GM19467 (cell line): Measurements from ENCODE around the gene TOMM40L.

Experiments used
- ATAC-seq: cut with Tn5 transposase; IDR thresholded peaks from one replicate; pipeline ENCODE4 v1.9.1; 2021; ENCODE audit warnings: mild to moderate bottlenecking, moderate library complexity; ENCODE audit not compliant: unreplicated experiment

Gene TOMM40L

DNA sequence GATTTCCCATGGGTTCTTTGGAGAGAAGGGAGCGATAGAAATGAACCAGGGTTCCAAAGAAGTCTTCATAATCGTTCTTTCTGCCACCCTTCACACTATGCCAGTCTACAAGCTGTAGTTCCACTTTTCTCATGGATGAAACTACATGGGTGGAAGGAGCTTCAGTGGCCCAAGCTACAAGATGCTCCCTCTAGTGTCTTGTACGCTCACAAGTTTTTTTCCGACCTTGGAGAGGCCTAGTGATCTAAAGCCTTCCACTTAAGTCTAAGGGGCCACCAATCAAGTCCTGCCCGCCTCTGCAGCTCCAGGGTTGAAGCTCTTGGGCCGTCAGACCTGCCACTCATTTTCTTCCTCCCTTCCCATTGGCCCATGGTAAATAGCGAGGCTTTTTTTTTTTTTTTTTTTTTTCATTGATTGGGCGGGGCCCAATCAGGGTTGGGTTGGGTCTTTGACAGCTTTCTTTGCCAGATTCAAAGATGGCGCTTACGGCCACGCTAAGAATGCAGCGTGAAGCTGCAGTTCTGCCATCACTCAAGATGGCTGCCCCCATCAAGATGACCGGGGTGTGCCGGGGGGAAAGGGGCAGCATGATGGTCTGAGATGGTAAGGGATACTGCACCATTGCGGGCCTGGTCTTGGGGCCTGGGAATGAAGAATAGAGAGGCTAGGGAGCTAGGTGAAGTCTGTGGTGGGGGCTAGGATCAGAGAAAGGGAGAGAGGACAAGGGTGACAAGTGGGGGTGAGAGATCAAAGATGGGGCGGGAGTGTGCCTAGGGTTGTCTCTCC is at the start of gene TOMM40L:
TSS of gene TOMM40L (plus strand) at position 527 of the 786 bp plus-strand sequence. CDS start 430 bp downstream, outside the sequence.
- peak; percentile 94 for ATAC-seq

DNA sequence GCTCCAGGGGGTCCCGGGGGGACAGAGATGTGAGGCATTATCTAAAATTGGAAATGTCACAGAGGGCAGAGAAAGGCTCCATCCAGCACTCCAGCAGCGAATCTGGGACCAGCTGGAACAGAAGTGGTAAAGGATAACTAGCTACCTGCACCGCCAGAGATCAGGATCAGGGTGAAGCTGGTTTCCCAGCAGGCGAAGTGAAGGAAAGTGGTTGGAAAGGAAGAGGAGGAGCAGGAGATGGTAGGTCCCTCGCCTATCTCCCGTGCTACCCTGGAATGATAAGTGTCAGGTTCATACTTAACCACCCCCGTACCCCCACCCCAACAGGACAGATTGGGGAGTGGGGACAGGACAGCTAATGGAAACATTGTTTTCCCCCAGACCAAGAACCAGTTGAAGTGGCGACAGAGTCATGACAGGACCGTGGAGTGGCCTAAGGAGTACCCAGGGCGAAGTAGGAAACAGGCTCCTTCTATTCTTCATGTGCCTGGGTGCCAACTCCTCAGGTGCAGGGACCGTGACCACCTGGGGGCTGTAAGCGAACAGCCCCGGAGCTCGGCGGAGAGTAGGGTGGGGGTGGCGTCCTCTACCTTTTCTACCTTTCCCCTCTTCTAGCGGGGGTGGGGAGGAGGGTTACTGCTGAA is 49.3 kb upstream of the TOMM40L start:
- ATAC-seq: no peak

DNA sequence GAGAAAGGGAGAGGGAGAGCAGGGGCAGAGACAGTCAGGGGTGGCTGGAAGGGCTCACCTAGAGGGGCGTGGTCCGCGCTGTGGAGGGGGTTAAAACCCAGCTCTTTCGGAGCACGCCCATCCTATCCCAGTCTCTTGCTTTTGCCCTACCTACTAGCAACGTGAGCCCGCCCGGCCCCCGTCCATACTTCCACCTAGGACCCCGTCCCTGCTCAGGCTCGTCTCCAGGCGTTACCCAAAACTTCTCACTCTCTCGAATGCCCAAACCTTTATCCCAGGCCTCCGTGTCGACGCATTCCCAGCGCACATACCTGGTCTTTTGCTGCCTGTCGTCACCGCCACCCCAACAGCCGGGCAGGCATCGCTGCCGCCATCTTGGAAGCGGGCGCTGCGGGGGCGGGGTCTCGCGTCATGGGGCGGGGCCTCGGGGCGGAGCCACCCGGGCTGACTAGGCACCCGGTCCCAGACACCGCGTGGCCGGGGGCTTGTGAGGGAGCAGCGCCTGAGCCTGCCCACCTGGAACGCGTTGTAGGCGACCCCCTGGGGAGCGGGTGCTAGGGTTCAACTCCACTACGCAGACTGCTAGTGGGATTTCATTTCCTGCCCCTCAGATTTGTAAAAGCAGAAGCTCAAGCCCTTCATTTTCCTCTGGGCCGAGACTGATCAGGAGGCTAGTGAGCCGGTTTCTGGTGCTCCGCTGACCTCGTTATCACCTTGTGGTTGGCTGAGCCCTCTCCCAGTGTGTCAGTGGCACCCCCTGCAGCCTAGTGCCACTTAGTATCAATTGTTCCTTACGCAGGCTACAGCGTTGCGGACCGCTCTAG is 48.5 kb upstream of the TOMM40L start, which contains the start of gene B4GALT3:
TSS of gene B4GALT3 (minus strand) at position 396 of the 824 bp plus-strand sequence. CDS start 1,447 bp downstream, outside the sequence.
- peak; percentile 60 for ATAC-seq

DNA sequence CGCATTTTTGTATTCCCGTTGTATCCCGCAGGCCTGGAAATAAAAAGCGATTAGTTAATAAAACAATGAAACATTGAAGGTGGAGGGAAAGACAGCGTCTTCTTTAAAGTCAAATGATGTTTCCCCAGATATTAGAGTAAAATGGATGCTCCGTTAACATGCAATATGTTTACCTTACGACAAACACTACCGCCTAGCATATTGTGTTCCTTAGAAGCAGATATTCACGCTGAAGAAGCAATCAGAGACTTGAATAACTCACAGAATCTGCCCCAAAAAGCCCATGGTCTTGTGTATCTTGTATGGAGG is 48.0 kb upstream of the TOMM40L start:
- no peak for ATAC-seq

DNA sequence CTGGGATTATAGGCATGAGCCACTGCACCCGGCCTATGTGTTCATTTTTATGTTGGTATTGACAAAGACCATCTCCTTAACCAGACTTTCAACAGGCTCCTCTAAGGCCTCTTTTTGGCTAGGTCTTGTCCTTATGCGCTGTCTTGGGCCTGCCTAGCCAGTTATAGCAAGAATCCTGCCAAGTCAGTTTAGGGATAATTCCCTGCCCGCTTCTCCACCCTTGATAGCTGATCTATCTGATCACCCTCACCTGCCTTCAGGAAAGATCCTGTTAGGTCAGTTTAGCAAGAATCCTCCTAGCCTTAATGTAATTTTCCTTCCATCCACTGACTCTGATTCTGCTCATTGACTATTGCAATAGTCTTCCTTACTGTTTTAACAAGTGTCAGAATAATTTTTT is 46.2 kb upstream of the TOMM40L start:
- no peak for ATAC-seq

DNA sequence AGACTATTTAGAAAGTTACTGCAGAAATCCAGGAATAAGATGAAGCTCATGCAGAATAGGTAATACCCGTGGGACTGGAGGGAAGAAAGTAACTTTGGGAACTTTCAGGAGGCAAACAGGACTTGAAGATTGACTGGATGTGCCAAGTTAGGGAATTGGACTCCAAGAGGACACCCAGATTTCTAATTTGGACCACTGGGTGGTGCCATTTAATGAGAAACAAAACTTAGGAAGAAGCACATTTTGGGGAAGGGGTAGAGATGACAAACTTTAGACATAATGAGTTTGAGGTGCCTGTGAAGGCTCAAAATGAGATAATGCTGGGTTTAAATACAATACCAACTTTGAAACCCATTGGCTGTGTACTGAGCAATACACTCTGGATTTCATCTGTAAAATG is 45.2 kb upstream of the TOMM40L start:
- ATAC-seq: no peak

DNA sequence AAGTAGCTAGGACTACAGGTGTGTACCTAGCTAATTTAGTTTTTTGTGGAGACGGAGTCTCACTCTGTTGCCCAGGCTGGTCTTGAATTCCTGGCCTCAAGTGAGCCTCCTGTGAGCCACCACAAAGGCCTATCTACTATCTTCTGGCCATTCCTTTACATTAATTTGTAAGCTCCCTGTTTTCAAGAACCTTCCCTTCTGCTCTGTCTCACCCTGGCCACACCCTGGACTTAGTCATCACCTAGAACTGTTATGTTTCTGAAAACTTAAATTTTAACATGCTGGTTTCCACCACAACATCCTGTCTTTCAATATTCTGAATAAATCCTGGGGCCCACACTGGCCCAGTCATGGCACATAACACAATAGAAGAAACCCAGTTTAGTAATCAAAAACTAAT is 43.6 kb upstream of the TOMM40L start:
- no peak for ATAC-seq

DNA sequence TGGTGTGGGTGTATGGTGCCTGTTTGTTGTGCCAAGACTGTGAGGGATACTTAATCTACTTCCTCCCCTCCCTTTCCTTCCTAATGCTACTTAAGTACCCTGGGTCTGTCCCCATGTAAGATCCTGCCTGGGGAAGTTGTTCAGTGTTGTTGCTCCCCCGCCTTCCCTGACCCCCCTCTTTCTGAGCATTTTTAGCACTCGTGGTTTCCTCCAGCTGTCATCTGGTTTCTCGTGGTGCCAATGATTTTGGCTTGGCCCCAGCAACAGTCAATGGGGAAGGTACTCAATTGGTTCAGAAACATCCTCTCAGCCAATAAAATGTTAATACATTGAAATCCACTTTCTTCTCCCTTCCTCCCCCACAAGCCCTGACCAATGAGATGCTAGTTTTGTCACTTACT is 40.6 kb upstream of the TOMM40L start:
- peak; percentile 44 for ATAC-seq

DNA sequence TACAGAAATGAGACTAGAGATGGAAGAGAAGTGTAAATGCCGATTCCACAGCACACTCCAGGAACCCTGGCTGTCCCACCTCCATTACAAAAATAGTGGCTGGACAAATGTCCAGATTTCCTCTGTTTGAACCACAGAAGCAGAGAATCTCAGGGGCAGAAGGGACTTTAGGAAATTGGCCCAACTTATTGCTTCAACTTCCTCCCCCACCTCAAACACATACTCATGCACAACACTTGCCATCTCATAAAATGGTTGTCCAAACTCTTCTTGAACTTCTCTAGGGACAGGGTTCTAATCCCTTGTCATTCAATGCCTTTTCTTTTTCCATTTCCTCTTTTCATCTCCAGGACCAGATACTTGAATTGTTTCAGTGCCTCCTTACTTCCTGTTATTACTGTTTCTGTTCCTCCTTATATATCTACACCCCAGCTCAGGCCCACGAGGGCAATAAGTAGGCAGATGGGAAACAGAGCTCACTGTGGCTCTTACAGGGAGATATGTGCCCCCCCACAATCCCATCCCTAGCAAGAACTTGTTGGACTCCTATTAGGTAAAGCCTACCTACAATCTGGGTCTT is 40.0 kb upstream of the TOMM40L start:
- peak; percentile 14 for ATAC-seq

DNA sequence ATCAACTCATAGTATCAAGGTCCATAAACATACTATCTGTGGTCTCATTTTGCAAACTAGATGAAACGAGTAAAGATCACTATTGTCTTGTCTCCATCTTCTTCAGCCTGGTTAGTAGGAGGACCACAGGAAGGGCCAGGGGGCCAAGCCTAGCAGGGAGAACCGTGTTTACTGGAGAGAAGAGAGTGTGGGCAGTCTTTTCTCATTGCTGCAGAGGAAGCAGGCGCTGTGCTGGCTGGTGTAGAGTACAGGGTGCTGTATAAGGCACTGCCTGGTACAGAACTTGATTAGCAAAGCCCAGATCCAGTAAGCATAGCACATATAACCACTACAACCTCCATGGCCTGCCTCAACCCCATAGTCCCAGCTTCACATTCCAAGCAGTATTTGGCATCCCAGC is 38.5 kb upstream of the TOMM40L start:
- ATAC-seq: no peak

DNA sequence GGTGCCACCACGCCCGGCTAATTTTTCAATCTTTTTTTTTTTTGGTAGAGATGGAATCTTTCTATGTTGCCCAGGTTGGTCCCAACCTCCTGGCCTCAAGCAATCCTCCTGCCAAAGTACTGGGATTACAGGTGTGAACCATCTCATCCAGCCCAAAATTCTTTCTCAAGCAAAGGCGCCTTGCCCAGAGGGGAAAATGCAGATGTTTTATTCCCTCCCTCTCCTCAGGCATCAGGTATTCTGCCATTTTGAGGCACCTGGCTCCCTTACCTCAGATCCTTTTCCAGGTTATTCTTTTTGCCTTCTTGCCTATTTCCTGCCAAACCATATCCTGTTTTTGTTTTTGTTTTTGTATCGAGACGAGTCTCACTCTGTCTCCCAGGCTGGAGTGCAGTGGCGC is 37.5 kb upstream of the TOMM40L start:
- ATAC-seq: no peak

DNA sequence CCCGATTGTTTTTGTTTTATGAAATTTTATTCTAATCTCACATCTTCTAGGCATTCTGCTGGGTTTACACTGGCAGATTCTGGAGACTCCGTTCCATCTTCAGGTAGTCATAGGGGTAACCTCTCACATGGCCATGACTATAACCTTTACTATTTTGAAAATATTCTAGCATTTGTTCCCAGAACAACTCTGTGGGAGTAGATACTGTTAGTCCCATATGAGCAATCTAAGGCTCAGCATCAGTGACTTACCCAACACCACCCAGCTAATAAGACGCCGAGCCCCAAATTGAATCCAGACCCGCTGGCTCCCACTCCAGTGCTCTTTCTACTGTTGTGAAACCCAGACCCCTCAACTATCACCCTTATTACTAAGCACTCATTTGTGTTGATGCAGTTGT is 36.8 kb upstream of the TOMM40L start:
- no peak for ATAC-seq

DNA sequence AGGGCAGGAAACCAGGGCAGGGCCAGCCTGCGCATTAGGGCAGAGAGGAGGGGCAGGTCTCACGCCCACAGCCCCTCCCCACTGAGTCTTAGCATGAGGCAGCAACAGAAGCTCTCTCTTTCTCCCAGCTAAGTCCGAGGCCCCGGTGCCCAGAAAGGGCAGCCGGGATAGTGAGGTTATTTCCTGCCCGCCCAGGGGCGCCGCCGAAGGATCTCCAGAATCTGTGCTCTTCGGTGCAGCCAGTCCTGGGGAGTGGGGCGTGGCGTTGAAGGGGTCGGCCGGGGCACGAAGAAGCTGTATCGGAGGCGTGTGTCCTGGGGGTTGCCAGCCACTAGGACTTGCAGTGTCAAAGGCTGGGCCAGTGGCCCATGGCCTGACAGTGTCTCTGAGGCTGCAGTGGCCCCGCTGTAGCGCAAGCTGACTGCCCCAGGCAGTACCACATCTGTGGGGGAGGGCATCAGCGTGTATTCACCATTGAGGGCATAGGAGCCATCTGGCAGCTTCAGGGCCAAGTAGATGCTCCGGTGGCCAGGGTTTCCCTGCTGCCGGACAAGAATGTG is 34.8 kb upstream of the TOMM40L start:
- no peak for ATAC-seq

DNA sequence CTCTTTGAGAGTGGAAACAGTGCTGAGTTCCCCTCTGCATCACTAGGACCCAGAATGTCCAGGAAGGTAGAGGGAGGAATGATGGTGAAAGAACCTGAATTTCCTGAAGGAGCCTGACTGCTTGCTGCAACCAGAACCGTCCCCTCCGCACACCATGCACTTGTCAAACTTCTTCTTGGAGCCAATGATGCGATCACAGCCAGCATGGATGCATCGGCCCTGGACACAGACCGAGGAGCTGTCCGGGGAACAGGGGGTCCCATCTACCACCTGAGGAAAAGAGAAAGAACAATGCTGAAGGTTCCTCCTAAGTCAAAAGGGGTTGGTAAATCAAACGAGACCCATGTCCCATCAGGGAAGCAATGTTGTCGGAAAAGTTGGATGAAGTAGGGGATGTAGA is 33.9 kb upstream of the TOMM40L start:
- ATAC-seq: no peak

DNA sequence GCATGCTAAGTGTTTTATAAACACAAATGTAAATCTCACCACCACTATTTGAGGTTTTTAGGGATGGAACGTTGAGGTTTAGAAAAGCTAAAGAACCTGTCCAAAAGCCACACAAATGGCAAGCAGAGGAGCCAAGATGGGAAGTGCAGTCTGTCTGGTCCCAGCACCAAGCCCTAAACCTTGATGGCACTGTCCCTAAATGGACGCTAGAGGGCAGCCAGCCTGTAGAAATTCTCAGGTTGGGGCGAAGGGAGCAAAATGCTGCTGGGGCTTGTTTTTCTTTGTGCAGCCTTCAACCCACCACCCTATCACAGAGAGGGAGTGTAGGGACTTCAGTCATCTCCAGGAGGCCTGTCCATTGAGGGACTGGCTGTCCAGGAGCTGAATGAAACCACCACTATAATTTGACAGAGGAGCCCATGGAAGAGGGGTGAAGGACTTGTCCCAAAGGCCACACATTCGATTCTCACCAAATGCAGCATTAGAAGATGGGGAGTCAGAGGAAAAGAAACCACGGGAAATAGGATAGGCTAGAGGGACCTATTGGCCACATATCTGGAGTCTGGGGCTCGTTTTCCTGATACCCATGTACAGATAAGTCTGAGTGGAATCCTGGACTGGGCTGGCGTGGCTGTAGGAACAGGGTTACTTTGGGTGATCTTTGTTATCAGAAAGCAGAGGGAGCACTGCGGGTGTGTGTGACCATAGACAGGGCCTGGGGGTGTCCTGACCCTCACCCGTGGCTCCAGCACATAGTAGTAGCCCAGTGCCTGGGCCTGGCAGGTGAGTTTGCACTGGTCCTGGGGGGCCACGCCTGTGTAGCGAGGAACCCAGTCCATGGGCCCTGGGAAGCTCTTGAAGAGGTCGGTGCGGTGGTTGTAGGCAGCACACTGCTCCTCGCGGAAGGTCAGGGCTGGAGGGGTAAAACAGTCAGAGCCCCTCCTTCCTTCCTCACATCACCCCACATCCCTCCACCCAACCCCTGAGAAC is 33.1 kb upstream of the TOMM40L start:
- no peak for ATAC-seq

DNA sequence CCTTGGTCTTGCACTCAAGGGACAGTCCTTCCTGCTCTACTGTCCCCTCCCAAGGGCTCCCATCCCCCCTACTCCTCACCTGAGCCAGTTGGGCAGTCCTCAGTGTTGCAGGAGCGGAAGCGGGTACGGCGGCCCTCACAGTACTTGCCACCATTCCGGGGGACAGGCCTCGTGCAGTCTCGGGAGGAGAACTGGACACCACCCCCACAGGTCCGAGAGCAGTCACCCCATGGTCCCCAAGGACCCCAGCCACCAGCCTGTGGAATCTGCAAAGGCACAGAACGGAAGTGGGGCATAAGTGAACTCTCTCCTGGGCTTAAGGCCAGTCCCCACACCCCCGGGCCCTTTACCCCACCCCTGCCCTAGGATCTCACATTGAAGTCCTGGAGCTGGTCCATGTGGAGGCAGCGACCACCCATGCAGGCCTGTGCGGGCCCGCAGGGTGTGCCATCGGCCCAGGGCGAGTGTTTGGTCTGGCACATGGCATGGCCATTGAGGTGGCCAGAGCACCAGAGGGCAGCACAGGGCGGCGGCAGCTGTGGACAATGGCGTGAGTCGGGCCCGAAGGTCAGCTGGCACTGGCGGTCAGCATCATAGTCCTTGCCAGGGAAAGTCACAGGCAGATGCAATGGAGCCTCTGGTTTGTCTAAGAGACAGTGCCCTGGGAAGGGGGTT is 32.2 kb upstream of the TOMM40L start:
- no peak for ATAC-seq

DNA sequence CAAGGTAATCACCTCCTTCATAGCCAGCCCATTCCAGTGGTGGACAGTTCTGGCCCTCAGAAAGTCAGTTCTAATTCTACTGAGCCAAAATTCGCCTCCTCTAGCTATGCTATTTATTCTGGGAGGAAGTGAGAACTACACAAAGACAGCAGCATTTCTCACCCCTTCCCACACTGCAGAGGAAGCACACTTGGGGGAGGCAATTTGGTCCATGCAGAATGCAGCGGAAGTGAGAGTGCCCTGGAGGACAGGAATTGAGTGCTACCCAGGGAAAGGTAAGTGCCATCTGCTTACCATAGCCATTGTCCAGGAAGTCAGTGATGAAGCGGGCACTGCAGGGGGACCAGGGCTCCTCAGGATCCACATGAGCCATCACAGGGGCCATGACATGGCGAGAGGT is 30.7 kb upstream of the TOMM40L start:
- ATAC-seq: no peak

DNA sequence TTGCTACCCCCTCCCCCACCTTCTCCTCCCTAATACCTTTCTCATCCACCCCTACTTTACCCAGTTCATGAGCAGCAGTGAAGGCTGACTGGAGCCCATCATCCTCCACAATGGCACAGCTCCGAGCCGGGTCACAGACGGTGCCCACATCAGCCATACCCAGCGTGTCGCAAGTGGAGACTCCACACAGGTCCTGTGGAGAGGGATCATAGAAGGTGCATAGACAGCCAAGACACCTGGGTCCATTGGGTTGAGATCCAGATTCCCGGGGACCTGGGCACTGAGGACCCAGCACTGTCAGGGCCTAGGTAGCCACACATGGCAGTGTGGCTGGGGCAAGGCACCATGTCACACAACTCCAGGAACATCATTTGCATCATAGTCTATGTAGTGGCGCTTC is 29.7 kb upstream of the TOMM40L start:
- no peak for ATAC-seq
